ENCODE results near the gene LMBR1. TPM values are rescaled to one million over a fixed set of nuclear protein-coding genes. Genes with fewer than 3 reads are reported as not detected.

LMBR1 gene
- total RNA-seq, 4 donors from 2014 or later = 38.0 to 81.3 (median 56.4) TPM

DNA sequence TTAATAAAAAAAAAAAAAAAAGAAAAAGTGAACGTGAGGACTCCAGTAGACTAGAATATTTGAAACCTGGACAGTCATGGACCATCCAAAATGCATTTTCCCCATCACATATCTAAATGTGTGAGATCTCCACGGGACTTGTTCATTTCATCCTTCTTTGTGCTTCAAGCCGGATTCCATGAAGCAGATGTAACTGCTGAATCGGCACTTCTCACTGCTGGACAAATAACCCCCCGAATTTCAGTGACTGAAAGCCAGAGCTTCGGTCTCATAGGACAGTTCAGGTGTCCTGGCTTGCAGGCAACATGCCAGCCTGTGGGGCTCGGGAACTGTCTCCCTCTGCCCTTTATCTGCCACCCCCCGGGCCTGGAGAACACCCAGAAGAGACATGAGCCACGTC lies 219.1 kb downstream of the LMBR1 start:
- Histone ChIP-seq H3K27ac (replicated peaks in 1 of 4) (no peak overlapping the region), H3K27me3 (no peaks in the 10 kb centered on the region), H3K36me3 (peaks cover 21 to 56% (median 44%) of the 10 kb centered on the region in 4 donors)

DNA sequence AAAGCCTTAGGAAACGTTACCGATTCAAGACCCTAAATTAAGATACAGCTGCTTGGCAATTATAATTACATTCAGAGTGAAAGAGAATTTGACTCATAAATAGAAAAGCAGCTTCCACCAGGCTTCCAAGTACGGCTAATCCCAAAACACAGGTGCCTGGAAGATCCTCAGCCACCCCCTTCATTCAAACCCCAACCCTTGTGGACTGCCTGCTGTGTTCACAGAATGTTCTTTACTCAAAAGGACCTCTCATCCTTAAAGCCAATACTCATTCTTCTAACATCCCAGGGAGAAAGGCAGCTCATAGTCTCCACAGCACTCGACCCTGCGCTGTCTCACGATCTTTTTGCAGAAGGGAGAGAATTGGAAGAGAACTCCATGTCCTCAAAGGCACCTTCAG lies 219.5 kb downstream of the LMBR1 start:
- WGBS = 93% methylated on average over 6 of the region's 6 CpGs
- Histone ChIP-seq H3K27ac (replicated peaks in 1 of 4) (no peak overlapping the region), H3K36me3 (peaks cover 16 to 55% (median 42%) of the 10 kb centered on the region in 4 donors), H3K4me3 (no peak overlapping the region), H3K27me3 (no peaks in the 10 kb centered on the region), H3K4me1 (no peaks in the 10 kb centered on the region), H3K9me3 (no peaks in the 10 kb centered on the region)
- intact Hi-C loops (cut with DNase I) = no loop called here
- no peak for TF ChIP-seq POLR2A (IDR thresholded peaks at IDR 0.05; ENCODE audit: low read depth)
- TF ChIP-seq, protein P1, sequence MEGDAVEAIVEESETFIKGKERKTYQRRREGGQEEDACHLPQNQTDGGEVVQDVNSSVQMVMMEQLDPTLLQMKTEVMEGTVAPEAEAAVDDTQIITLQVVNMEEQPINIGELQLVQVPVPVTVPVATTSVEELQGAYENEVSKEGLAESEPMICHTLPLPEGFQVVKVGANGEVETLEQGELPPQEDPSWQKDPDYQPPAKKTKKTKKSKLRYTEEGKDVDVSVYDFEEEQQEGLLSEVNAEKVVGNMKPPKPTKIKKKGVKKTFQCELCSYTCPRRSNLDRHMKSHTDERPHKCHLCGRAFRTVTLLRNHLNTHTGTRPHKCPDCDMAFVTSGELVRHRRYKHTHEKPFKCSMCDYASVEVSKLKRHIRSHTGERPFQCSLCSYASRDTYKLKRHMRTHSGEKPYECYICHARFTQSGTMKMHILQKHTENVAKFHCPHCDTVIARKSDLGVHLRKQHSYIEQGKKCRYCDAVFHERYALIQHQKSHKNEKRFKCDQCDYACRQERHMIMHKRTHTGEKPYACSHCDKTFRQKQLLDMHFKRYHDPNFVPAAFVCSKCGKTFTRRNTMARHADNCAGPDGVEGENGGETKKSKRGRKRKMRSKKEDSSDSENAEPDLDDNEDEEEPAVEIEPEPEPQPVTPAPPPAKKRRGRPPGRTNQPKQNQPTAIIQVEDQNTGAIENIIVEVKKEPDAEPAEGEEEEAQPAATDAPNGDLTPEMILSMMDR (IDR thresholded peaks at IDR 0.05) = no peak
- no peak for TF ChIP-seq POLR2AphosphoS5 (IDR thresholded peaks at IDR 0.05)
- no peak for TF ChIP-seq EP300 (IDR thresholded peaks at IDR 0.05)
- DNase-seq (ENCODE audit: extremely low spot score) = no peak

More for the DNA sequence above, 219.1 kb downstream of the LMBR1 start:
- no peak for TF ChIP-seq EP300 (IDR thresholded peaks at IDR 0.05)
- TF ChIP-seq POLR2AphosphoS5 (IDR thresholded peaks at IDR 0.05) = no peak
- TF ChIP-seq, protein P1 (IDR thresholded peaks at IDR 0.05) = no peak
- TF ChIP-seq POLR2A (IDR thresholded peaks at IDR 0.05; ENCODE audit: low read depth) = no peak
- intact Hi-C loops (cut with DNase I) = no loop called here
- 94% methylated on average over 9 of the region's 9 CpGs for WGBS
- Histone ChIP-seq H3K9me3 (no peaks in the 10 kb centered on the region), H3K4me1 (no peaks in the 10 kb centered on the region), H3K4me3 (no peak overlapping the region)
- no peak for DNase-seq (ENCODE audit: extremely low spot score)

DNA sequence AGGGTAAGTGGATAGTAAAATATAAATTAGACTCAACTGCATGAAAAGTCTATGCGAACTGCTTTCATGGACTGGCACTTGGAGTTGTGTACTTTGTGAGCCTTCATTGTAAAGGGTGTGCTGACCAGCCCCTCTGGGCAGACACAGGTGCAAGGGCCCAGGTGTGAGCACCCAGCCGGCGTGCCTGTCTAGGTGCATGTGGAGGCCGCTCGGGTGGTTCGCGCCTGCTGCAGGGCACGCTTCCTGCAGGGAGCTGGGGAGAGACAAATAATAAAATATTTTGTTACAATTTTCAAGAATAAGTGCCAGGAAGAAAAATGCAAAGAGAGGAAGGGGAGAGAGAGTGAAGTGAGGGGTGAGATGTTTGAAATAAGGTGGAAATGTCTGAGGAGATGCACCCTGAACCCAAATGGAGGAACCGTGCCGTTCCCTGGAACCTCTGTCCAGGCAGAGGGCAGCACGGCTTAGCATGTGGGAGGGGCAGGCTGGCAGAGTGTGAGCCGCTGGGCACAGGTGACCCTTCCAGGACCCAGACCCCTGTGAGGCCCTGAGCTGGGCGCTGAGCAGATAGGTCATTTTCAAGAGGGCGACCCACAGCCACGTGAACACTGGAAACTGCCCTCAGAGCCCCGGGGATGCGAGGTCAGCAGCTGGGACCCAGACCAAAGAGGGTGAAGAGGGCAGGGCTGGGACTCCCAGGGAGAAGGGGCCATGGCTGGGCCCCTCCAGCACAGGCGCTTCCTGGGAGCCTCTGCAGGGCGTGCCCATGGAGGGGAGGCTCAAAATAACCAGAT lies 223.8 kb downstream of the LMBR1 start:
- no peak overlapping the region for H3K27ac ChIP-seq (replicated peaks in 1 of 4)
- DNase-seq (ENCODE audit: extremely low spot score) = no peak
- 95% methylated on average over 17 of the region's 19 CpGs for WGBS
- intact Hi-C loops (cut with DNase I) = no loop called here
- TF ChIP-seq EP300 (IDR thresholded peaks at IDR 0.05) (no peak), POLR2A (IDR thresholded peaks at IDR 0.05; ENCODE audit: low read depth) (no peak), POLR2AphosphoS5 (IDR thresholded peaks at IDR 0.05) (no peak)
- TF ChIP-seq, protein P1 (IDR thresholded peaks at IDR 0.05) = no peak
- H3K27me3 ChIP-seq = no peaks in the 10 kb centered on the region
- peaks cover 0 to 23% (median 12%) of the 10 kb centered on the region in 4 donors for H3K36me3 ChIP-seq
- H3K9me3 ChIP-seq = no peaks in the 10 kb centered on the region
- no peaks in the 10 kb centered on the region for H3K4me1 ChIP-seq
- no peak overlapping the region for H3K4me3 ChIP-seq

DNA sequence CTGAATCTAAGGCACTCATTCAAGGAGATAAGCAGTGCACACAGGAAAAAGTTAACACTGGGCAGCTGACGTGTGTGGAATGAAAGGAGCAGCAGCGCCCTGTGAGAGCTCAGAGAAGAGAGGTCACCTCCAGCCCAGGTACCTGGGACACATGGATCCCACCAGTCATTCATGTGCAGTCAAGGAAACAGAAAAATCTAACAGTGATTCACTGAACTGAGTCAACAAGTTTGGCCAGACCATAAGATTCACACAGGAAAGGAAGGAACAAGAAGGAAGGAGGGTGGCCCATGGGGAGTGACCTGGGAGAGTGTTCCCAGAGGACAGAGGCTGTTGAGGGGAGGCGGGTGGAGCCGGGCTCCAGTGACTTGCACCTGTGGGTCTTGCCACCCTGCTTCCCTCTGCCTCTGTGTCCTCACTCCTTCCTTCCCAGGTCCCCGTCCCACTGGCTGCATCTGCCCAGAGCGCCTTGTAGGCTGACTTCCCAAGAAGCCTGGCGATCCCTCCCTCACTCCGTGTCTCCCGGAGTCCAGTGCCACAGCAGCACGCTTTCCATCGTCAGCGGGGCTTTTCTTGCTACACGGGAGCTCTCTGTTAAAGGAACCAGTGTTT lies 224.7 kb downstream of the LMBR1 start:
- H3K9me3 ChIP-seq = no peaks in the 10 kb centered on the region
- TF ChIP-seq EP300 (IDR thresholded peaks at IDR 0.05) (no peak), POLR2A (IDR thresholded peaks at IDR 0.05; ENCODE audit: low read depth) (no peak), POLR2AphosphoS5 (IDR thresholded peaks at IDR 0.05) (no peak)
- TF ChIP-seq, protein P1 (IDR thresholded peaks at IDR 0.05) = no peak
- H3K27me3 ChIP-seq = no peaks in the 10 kb centered on the region
- no peak overlapping the region for H3K27ac ChIP-seq (replicated peaks in 1 of 4)
- H3K36me3 ChIP-seq = peaks cover 0 to 23% (median 12%) of the 10 kb centered on the region in 4 donors
- no peaks in the 10 kb centered on the region for H3K4me1 ChIP-seq
- no peak for DNase-seq (ENCODE audit: extremely low spot score)
- 95% methylated on average over 13 of the region's 13 CpGs for WGBS
- H3K4me3 ChIP-seq = no peak overlapping the region
- intact Hi-C loops (cut with DNase I) = no loop called here
